GM12878 (cell line): ENCODE results near the gene GSPT1. TPM values are rescaled to one million over a fixed set of nuclear protein-coding genes. Genes with fewer than 3 reads are reported as not detected.
"Not testable (repeated sequence)": the region's sequence is repeated elsewhere in the genome, so short reads cannot be mapped to it uniquely, and the experiment has no call there.

Source experiments
- ATAC-seq: fragments of 200-7000 bp; cut with Tn5 transposase; 3 replicates; pipeline ENCODE4 v1.9.1; 2020; ENCODE audit warnings: mild to moderate bottlenecking, moderate library complexity
- BruUV-seq: library from RNA; stranded (reverse); fragments of 400-500 nt; replicated peaks from 2 replicates; lab custom pipeline; 2021; lab: Mats Ljungman, UMichigan
- CTCF ChIA-PET: fragments of 300-600 bp; sonication (Branson Sonifier 250); formaldehyde crosslinking; extraction: SDS; loops from one replicate; lab custom pipeline; 2021; ENCODE audit warnings: inconsistent platforms; lab: Yijun Ruan, JAX
- POLR2A ChIA-PET: fragments of 350-600 bp; formaldehyde crosslinking; extraction: SDS; loops from one replicate; lab custom pipeline; 2021; ENCODE audit warnings: inconsistent platforms; lab: Charles Lee
- RAD21 ChIA-PET: fragments of 300-600 bp; sonication (Branson Sonifier 250); formaldehyde crosslinking; loops from one replicate; lab custom pipeline; 2023; ENCODE audit warnings: antibody characterized with exemption; ENCODE audit not compliant: unreplicated experiment; lab: Charles Lee
- SMC1A ChIA-PET: fragments of 300-600 bp; sonication (Branson Sonifier 250); formaldehyde crosslinking; loops from one replicate; lab custom pipeline; 2023; ENCODE audit not compliant: unreplicated experiment, uncharacterized antibody; lab: Charles Lee
- DNase-seq: peaks from one replicate; pipeline ENCODE4 v3.0.0-alpha.2; 2011; ENCODE audit warnings: low read depth, low spot score
- FAIRE-seq: peaks from 3 replicates; lab custom pipeline; 2011; peaks lifted over from hg19 to GRCh38; lab: Jason Lieb, UNC
- H2AFZ ChIP-seq: 2 replicates; pipeline ENCODE4 v1.6.0; 2011; ENCODE audit warnings: low read depth, low read length, control low read depth; ENCODE audit not compliant: control insufficient read depth
- H3K27ac ChIP-seq: 2 replicates; pipeline ENCODE4 v1.5.1; 2011; ENCODE audit warnings: control low read depth; ENCODE audit not compliant: control insufficient read depth, insufficient read depth
- H3K27me3 ChIP-seq, 2 experiments: replicated peaks in 1 of 2; 2 replicates each; pipeline versions ENCODE4 v1.6.0 to v1.6.1; 2011; ENCODE audit warnings: low read length in 1 of 2; ENCODE audit not compliant: control insufficient read depth in 2 of 2, insufficient read depth in 2 of 2
- H3K36me3 ChIP-seq, 2 experiments: 2 replicates each; pipeline ENCODE4 v1.5.1; 2011; ENCODE audit warnings: low read length in 1 of 2; ENCODE audit not compliant: control insufficient read depth in 2 of 2, insufficient read depth in 2 of 2
- H3K4me1 ChIP-seq: 2 replicates; pipeline ENCODE4 v1.6.1; 2011; ENCODE audit warnings: mild to moderate bottlenecking, low read length, moderate library complexity, mixed read lengths; ENCODE audit not compliant: control insufficient read depth, insufficient read depth
- H3K4me2 ChIP-seq: 2 replicates; pipeline ENCODE4 v1.6.0; 2011; ENCODE audit warnings: control low read depth; ENCODE audit not compliant: control insufficient read depth, insufficient read depth
- H3K4me3 ChIP-seq: fragments of 200-600 bp; sonication (generic); 2 replicates; pipeline ENCODE4 v1.5.1; 2016
- H3K79me2 ChIP-seq: 2 replicates; pipeline ENCODE4 v1.6.0; 2011; ENCODE audit warnings: low read length; ENCODE audit not compliant: control insufficient read depth, insufficient read depth
- H3K9ac ChIP-seq: 2 replicates; pipeline ENCODE4 v1.8.0; 2011; ENCODE audit warnings: low read length, control low read depth, mixed read lengths; ENCODE audit not compliant: control insufficient read depth, insufficient read depth
- H3K9me3 ChIP-seq: replicated peaks from 3 replicates; pipeline ENCODE4 v1.5.1; 2011; ENCODE audit warnings: mild to moderate bottlenecking, low read length; ENCODE audit not compliant: control insufficient read depth, insufficient read depth
- H4K20me1 ChIP-seq: 2 replicates; pipeline ENCODE4 v1.6.0; 2011; ENCODE audit not compliant: control insufficient read depth, insufficient read depth
- BCL3 ChIP-seq: IDR thresholded peaks from 2 replicates; pipeline ENCODE4 v1.6.1; 2011; ENCODE audit warnings: borderline replicate concordance, low read depth, mild to moderate bottlenecking, moderate library complexity, low read length; ENCODE audit not compliant: insufficient read depth, poor library complexity, severe bottlenecking
- DPF2 ChIP-seq: fragments of 450-650 bp; IDR thresholded peaks from 2 replicates; pipeline ENCODE4 v1.6.1; 2017; ENCODE audit warnings: mild to moderate bottlenecking
- ELK1 ChIP-seq: IDR thresholded peaks from 2 replicates; pipeline ENCODE4 v1.6.1; 2012; ENCODE audit warnings: low read depth, low read length, improper control_type of control experiment
- FOXK2 ChIP-seq: fragments of 450-650 bp; IDR thresholded peaks from 2 replicates; pipeline ENCODE4 v1.6.1; 2017; ENCODE audit warnings: mild to moderate bottlenecking, moderate library complexity
- MTA2 ChIP-seq: fragments of 450-650 bp; IDR thresholded peaks from 2 replicates; pipeline ENCODE4 v1.6.1; 2016; ENCODE audit warnings: low read depth, mild to moderate bottlenecking, moderate library complexity
- POLR2A ChIP-seq: IDR thresholded peaks from 2 replicates; pipeline ENCODE4 v1.6.1; 2011; ENCODE audit warnings: low read depth, mild to moderate bottlenecking, low read length
- SMC3 ChIP-seq: IDR thresholded peaks from 2 replicates; pipeline ENCODE4 v1.6.1; 2011; ENCODE audit warnings: low read length, improper control_type of control experiment, borderline replicate concordance
- STAT1 ChIP-seq: fragments of 450-650 bp; conservative IDR thresholded peaks from 2 replicates; pipeline ENCODE4 v1.6.1; 2014; ENCODE audit warnings: antibody characterized with exemption, mild to moderate bottlenecking
- TBL1XR1 ChIP-seq: IDR thresholded peaks from 2 replicates; pipeline ENCODE4 v1.6.1; 2012; ENCODE audit warnings: low read depth, low read length, improper control_type of control experiment
- YBX1 ChIP-seq: fragments of 450-650 bp; IDR thresholded peaks from 2 replicates; pipeline ENCODE4 v1.6.1; 2016; ENCODE audit warnings: antibody characterized with exemption
- WGBS: methylation state at CpG from one replicate; pipeline ENCODE4 v1.1.6; 2016; ENCODE audit warnings: low lambda C conversion rate; ENCODE audit not compliant: insufficient replicate concordance, insufficient coverage; ENCODE audit errors: missing lambda C conversion rate; 5-methylcytosine and 5-hydroxymethylcytosine counted together
- in situ Hi-C: fragments of 300-500 bp; cut with MboI; formaldehyde crosslinking; loops from 9 replicates; pipeline ENCODE4 v1.14.3; 2018; ENCODE audit warnings: mixed read lengths
- intact Hi-C: fragments of 100-400 bp; cut with micrococcal nuclease; formaldehyde crosslinking; loops from one replicate; pipeline ENCODE4 v1.14.2; 2022; ENCODE audit not compliant: unreplicated experiment
- polyA plus RNA-seq, 11 experiments: library from polyadenylated mRNA; depleted of rRNA in 4 of 11; unstranded in 6 of 11; stranded (reverse) in 5 of 11; fragments of >200 nt; fragmentation: Nextera tagmentation in 4 of 11; fragmentation: Illumina TruSeq in 1 of 11; extraction: Ambion mirVana in 4 of 11; extraction: Trizol in 1 of 11; gene quantifications; 1 replicate in 1 of 11; 2 replicates in 10 of 11; pipeline versions ENCODE4 v1.2.1 to v1.2.3, GENCODE V29; 2011 to 2016; ENCODE audit warnings: inconsistent platforms in 2 of 11, missing spikeins in 2 of 11, low read depth in 1 of 11
- total RNA-seq, 4 experiments: library from RNA; depleted of rRNA in 3 of 4; stranded (reverse); fragments of >200 nt in 3 of 4; fragmentation: Illumina TruSeq in 1 of 4; extraction: Trizol in 1 of 4; gene quantifications; 2 replicates each; pipeline versions ENCODE4 v1.2.1 to v1.2.3, GENCODE V29; 2013 to 2021
- TF ChIP-seq, protein P1 (sequence below): fragments of 450-650 bp; IDR thresholded peaks from 2 replicates; pipeline ENCODE4 v1.6.1; 2018; ENCODE audit warnings: mild to moderate bottlenecking, low read depth, moderate library complexity; ENCODE audit not compliant: partially characterized antibody

The GSPT1 gene
- total and polyA plus RNA-seq, 10 of the 15 experiments (the other 5 are each of a cell fraction or from before 2014, with no cell fraction given), result 46.7 to 181 (median 99.6) TPM

- DNase-seq, H3K36me3 ChIP-seq, in situ Hi-C loops, H3K4me3 ChIP-seq, H4K20me1 ChIP-seq, H3K27me3 ChIP-seq, H3K9me3 ChIP-seq, H2AFZ ChIP-seq, H3K9ac ChIP-seq, H3K4me2 ChIP-seq, ATAC-seq, H3K79me2 ChIP-seq, RAD21 ChIA-PET, H3K4me1 ChIP-seq, intact Hi-C loops, FAIRE-seq, H3K27ac ChIP-seq, BruUV-seq: not testable (repeated sequence)
- ChIA-PET CTCF (interaction anchor here (0.8 to 2.1 kb wide), 4 partner anchors 13 to 294 kb away, joined by 3 to 4 read pairs (median 4); no protein-coding TSS in a partner anchor), SMC1A (interaction anchor here (1.5 kb wide), 1 partner anchor 10 kb away, joined by 5 read pairs; no protein-coding TSS in a partner anchor), POLR2A (interaction anchor here (0.5 kb wide), 1 partner anchor 48 kb away, joined by 4 read pairs; no protein-coding TSS in a partner anchor)
- TF ChIP-seq FOXK2, result 0 out of 2 replicates have a peak, but pooled peaks have one; percentile 7
- WGBS, result 60% methylated on average over 13 of the region's 13 CpGs
These were observed 90.1 kb downstream of the GSPT1 start for GRCh38 chr16:11825520-11826165.

DNA sequence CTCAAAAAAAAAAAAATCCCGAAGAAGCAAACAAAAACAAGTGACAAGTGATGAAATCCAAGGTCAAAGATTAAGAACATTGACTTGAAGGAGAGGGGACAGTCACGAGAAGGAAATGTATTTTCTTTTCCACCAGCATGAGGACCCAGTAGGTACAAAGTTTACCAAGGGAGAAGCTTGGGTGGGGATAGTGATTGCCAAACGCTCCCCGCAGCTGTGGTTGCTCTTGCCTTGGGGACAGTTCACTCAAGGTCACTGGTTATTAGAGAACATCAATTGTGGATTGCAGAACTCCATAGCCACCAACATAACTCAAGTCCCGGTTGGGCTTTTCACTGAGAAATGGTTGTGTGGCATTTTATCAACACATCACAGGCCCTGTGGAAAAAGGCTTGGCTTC, 91.4 kb downstream of the GSPT1 start:
- H3K4me1 ChIP-seq, result no peaks in the 10 kb centered on the region
- ChIA-PET SMC1A (no interaction called here), POLR2A (interaction anchor here (0.7 to 0.9 kb wide), 3 partner anchors 127 to 414 kb away, joined by 3 to 5 read pairs (median 3); no protein-coding TSS in a partner anchor), RAD21 (interaction anchor here (1.3 to 1.5 kb wide), 2 partner anchors 125 to 293 kb away, joined by 3 to 4 read pairs; no protein-coding TSS in a partner anchor), CTCF (no interaction called here)
- in situ Hi-C loops, result loop anchor here (25.0 kb wide), 1 partner anchor 287 kb away; a partner anchor contains a TSS
- H2AFZ ChIP-seq, result no peak overlapping the region
- intact Hi-C loops, result no loop called here
- FAIRE-seq, result no peak
- BruUV-seq, result no TSS peak
- H4K20me1 ChIP-seq, result no peaks in the 10 kb centered on the region
- WGBS, result 56% methylated on average over 5 of the region's 5 CpGs
- no peak overlapping the region for H3K27ac ChIP-seq
- H3K4me3 ChIP-seq, result no peak overlapping the region
- H3K9ac ChIP-seq, result no peak overlapping the region
- H3K27me3 ChIP-seq, result no peaks in the 10 kb centered on the region
- H3K9me3 ChIP-seq, result no peaks in the 10 kb centered on the region
- no peak overlapping the region for H3K4me2 ChIP-seq
- no peak for ATAC-seq
- H3K79me2 ChIP-seq, result no peaks in the 10 kb centered on the region
- H3K36me3 ChIP-seq, result no peaks in the 10 kb centered on the region
- no peak for DNase-seq
- TF ChIP-seq MTA2 (no peak), SMC3 (no peak), YBX1 (no peak), DPF2 (no peak), POLR2A (no peak), STAT1 (no peak), FOXK2 (no peak), BCL3 (no peak), TBL1XR1 (no peak), ELK1 (no peak)
- TF ChIP-seq, protein P1, sequence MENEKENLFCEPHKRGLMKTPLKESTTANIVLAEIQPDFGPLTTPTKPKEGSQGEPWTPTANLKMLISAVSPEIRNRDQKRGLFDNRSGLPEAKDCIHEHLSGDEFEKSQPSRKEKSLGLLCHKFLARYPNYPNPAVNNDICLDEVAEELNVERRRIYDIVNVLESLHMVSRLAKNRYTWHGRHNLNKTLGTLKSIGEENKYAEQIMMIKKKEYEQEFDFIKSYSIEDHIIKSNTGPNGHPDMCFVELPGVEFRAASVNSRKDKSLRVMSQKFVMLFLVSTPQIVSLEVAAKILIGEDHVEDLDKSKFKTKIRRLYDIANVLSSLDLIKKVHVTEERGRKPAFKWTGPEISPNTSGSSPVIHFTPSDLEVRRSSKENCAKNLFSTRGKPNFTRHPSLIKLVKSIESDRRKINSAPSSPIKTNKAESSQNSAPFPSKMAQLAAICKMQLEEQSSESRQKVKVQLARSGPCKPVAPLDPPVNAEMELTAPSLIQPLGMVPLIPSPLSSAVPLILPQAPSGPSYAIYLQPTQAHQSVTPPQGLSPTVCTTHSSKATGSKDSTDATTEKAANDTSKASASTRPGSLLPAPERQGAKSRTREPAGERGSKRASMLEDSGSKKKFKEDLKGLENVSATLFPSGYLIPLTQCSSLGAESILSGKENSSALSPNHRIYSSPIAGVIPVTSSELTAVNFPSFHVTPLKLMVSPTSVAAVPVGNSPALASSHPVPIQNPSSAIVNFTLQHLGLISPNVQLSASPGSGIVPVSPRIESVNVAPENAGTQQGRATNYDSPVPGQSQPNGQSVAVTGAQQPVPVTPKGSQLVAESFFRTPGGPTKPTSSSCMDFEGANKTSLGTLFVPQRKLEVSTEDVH, result no peak
